ENCODE results near the gene TSFM. TPM values are rescaled to one million over a fixed set of nuclear protein-coding genes. Genes with fewer than 3 reads are reported as not detected.
A peak's percentile ranks its signal among the peaks of the same experiment; 100 is the strongest.

TSFM gene
- total and polyA plus RNA-seq, 9 of the 15 experiments (the other 6 are each of a cell fraction or from before 2014, with no cell fraction given), result 44.6 to 198 (median 60.2) TPM

- no peak for TF ChIP-seq RERE (CRISPR knock-in tag; IDR thresholded peaks at IDR 0.05; ENCODE audit: borderline replicate concordance)
- no peak for TF ChIP-seq ZNF133 (CRISPR knock-in tag; IDR thresholded peaks at IDR 0.05)
- no peak for TF ChIP-seq FOXJ2 (tag; IDR thresholded peaks at IDR 0.05)
- no peak for TF ChIP-seq E2F1 (CRISPR knock-in tag; IDR thresholded peaks at IDR 0.05)
- no peak for TF ChIP-seq E2F6 (IDR thresholded peaks at IDR 0.05; ENCODE audit: borderline replicate concordance in 1 of 2, extremely low read depth in 1 of 2, insufficient read depth in 1 of 2, insufficient read length in 1 of 2, low read depth in 1 of 2, low read length in 1 of 2, poor library complexity in 1 of 2, severe bottlenecking in 1 of 2)
- TF ChIP-seq TCFL5 (CRISPR knock-in tag; conservative IDR thresholded peaks at IDR 0.05), result no peak
- no peak for TF ChIP-seq ZNF512 (tag; IDR thresholded peaks at IDR 0.05)
- no peak for TF ChIP-seq ID3 (CRISPR knock-in tag; IDR thresholded peaks at IDR 0.05)
- TF ChIP-seq ID3 (tag; IDR thresholded peaks at IDR 0.05), result no peak
- TF ChIP-seq ATF4 (CRISPR knock-in tag; IDR thresholded peaks at IDR 0.05), result no peak
- no peak for TF ChIP-seq ZNF586 (CRISPR knock-in tag; conservative IDR thresholded peaks at IDR 0.05)
- peak; percentile 44; the same call in 1 of the 2 replicates for TF ChIP-seq L3MBTL2 (IDR thresholded peaks at IDR 0.05)
- TF ChIP-seq ETV1 (tag; conservative IDR thresholded peaks at IDR 0.05; ENCODE audit: low read depth), result no peak
- no peak for TF ChIP-seq KLF1 (tag; IDR thresholded peaks at IDR 0.05)
- no peak for TF ChIP-seq SIN3A (IDR thresholded peaks at IDR 0.05; ENCODE audit: borderline replicate concordance in 2 of 2, control insufficient read depth in 1 of 2, low read depth in 2 of 2, low read length in 2 of 2)
These were observed 64.2 kb downstream of the TSFM start, which contains the start of gene CTDSP2 (continued) for GRCh38 chr12:57846577-57847319.

Measured in K562 (cell line).